NCI-H1092 treated with DMSO at 0.1 percent for 48 hours (cell line): ENCODE results near the gene CTNNBL1.

Experiments used
- DNase-seq: peaks from one replicate; lab custom pipeline; 2025; lab: John Stamatoyannopoulos, UW

The CTNNBL1 gene

DNA sequence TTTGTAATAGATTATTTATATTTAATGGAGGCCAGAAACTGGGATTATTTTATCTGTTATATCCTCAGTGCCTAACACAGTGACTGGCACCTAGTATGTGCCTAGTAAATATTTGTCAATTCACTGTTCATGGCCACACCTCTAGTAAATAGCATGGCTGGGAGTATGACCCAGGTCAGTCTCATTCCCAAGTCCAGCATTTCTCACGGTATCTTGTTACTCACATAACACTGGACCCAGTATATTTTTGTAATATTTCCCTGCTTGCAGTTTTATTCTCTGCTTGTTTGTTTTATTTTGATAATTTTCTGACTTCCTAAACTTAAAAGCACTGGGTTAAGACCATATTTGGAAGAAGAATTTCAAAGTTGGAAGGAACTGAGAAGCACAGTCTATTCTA lies 47.7 kb downstream of the CTNNBL1 start:
- no peak for DNase-seq

DNA sequence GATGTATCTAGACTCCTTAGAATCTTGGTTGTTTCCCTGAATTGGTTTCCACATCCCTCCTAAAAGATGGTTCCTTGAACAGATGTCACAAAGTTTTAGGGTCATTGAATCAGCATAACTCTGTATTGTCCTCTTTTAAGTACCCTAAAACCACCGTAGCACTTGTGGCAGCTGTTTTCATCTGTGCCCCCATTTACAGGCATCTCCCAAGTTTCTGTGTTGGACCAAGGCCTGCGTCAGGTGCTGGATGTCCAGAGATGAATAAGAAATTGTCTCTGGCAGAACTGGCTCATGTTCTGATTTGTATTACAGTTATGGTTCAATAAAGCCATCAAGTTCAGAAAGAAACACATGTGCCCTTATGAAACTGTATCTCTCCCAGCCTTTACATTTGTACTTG lies 48.3 kb downstream of the CTNNBL1 start:
- no peak for DNase-seq

DNA sequence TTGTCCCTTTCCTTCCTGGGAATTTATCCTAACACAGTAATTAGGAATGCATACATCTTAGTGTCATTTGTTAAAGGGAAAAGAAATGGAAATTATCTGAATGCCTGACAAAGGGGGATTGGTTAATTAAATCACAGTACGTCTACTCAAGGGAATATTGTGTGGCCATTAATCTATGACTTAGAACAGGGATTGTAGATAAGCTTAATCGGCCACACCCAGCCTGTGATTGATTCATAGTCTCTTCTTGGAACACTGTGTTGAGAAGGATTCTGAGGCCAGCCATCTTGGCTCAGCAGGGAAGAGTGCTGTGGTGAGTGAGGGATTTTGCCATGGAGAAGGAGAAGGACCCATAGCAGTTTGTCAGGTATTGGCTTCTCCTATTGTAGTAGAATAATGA lies 50.5 kb downstream of the CTNNBL1 start:
- no peak for DNase-seq

DNA sequence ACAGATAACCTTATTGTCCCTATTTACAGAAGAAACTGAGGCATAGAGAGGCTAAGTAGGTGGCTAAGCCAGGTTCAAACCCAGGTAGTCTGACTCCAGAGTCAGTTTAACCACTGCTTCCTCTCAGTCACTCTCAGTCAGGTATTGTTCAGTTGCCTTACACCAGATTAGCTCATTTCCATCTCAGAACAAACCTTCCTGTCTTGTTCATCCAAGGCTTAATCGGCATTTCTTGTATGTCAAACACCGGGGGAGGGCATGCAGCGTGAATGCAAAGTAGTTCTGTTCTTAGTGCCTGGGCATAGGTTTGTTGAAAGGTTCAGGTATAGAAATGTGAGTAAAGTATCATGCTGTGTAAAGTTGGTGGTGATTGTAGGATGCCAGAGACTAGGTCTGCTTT lies 51.7 kb downstream of the CTNNBL1 start:
- DNase-seq: no peak

DNA sequence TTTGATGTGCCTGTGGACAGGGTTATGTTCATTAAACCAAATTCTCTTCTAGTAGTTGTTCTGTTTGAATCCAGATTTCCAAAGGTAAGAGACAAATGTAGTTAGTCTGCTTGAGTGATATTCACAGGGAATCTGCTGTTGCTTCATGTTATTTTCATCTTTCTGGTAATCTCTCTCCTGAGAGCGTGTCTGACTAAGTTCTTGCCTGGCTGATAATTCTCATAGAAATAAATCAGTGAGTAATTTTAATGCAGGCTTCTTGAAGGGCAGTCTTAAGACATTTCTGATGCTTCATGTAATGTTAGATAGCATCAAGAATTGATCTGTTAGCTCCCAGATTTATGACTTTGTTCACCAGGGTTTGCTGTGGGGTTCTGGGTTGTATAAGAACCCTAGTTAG lies 54.2 kb downstream of the CTNNBL1 start:
- no peak for DNase-seq

DNA sequence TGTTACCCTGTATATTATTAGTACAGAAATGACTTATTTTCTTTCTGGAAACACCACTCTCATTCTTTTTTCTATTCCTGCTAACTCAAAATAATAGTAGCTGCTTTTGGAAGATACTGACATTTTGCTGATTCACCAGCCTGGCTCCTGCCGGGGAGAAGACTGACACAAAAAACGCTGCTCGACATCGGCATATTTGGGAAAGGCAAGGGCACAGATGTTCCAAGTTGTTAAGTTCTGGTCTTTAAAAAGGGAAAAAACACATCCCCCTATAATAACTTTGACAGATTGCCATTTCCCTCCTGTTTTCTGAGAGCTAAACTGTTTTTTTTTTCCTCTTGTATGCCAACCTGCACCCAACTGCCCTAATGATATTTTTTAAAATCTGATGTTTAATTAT lies 55.4 kb downstream of the CTNNBL1 start:
- no peak for DNase-seq

DNA sequence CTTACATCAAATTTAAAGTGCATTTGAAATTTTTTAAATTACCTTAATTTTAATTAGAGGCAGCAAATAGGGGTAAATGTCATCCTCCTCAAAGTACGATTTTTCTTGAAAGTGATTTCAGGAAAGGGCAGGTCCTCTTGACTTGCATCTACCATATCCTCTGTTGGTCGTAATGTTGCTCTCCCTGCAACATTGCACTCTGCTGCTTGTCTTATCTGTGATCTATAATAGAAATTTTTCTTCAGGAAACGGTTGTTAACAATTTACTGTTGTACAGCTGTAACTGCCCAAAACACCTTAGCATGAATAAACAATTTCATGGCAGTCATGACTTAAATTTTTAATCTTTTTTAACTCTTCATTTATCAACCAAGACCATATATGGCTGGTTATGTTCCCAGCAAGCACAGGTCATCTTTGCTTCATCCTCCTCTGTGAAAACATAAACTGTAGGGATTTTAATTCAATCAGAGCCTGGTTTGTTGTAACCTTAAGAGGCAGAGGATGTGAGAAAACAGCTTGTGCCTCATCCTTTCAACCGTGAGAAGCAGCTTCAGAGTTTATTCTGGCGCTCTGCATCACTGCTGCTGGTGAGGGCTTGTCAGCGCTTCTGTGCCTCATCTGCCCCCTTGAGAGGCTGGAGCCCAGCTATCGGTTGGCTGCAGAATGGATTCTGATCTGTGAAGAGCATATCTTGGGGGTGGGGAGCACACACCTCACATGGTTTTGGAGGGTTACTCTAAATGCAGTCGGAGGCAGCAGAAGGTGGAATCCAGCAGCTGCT lies 56.0 kb downstream of the CTNNBL1 start:
- DNase-seq: no peak

DNA sequence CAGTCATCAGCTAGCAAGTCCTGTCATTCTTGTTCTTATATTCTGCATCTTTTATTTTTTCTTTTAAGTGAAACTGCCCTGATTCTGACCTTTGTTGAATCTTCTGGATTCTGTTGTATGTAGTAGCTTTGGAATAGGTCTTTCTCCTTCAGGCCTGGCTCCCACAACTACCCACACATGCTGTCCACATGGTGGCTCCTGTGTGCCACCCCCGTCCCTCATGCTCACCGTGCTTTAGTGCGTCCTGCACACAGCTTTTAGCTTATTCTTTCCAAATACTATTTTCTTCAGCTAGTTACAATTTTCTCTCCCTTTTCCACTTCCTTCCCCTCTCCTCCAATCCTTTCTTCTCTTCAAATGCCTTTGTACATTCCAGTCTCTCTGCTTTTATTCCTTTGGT lies 61.8 kb downstream of the CTNNBL1 start:
- DNase-seq: peak; percentile 13

DNA sequence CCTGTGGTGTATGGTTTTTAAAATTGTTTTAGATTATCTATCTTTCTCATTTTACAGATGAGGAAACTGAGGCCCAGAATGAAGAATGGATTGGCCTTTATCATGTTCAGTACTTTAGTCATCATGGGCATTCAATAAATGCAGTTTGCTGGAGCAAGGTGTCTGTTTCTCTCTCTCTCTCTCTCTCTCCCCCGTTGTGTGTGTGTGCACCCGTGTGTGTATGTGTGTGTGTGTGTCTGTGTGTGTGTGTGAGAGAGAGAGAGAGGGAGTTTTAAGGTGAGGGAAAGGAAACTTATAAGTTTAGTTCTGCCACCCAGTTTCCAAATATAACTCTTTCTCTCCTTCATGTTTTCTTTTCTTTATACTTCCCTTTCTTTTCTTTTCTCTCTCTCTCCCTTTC lies 62.4 kb downstream of the CTNNBL1 start:
- no peak for DNase-seq

DNA sequence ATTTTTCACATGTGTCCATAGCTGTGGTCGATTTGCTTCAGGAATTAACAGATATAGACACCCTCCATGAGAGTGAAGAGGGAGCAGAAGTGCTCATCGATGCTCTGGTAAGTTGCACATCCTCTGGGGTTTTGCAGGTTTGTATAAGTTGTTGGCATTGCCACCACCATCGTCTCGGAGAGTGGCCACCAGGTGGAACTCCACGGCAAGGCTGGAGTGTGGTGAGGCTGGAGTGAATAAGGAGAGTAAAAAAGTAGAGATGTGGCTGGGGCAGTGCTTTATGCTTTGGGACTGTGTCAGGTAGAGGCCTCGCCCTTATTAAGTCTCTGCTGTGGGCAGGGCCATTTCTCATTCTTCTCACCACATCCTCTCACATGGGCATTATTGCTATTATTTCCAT lies 63.7 kb downstream of the CTNNBL1 start:
- DNase-seq: peak; percentile 11

DNA sequence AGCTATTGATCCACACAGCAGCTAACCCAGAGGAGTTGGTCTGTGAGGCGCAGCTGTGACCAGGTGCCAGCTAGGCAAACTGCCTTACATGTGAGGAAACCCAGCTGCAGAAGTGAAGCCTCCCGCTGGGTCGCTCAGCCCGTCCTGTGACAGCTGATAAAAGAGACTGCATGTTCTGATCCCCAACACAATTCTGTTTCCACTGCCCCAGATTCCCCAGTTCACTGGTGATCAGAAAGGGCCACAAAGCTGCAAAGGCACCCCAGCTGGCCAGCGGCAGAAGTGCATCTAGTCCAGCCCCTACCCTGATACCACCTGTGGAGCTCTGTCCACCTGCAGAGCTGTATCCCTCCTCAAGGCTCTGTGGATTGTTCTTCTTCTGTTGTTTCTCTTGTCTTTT lies 64.5 kb downstream of the CTNNBL1 start:
- DNase-seq: no peak

DNA sequence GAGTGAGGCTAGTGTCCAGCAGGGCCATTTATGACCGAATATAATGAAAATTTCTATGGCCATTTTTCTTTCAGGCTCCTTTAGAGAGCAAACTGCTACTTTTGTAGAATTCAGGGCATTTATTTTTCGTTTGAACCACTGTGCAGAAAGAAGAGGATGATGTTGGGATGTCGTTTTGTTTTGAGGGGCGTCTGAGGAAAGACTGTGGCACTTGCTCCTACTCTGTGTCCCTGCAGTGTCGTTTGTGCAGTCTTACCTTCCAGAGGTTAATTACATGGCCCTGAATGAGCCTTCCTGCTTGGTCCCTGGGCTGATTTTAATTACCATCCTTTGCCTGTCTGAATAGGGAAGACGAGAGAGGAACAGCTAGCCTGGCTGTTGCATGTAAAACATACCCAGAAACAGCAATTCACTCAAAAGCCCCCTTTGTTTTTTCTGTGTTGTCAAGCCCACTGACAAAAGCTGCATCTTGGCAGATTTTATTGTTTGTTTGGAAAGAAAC lies 65.3 kb downstream of the CTNNBL1 start:
- DNase-seq: no peak

DNA sequence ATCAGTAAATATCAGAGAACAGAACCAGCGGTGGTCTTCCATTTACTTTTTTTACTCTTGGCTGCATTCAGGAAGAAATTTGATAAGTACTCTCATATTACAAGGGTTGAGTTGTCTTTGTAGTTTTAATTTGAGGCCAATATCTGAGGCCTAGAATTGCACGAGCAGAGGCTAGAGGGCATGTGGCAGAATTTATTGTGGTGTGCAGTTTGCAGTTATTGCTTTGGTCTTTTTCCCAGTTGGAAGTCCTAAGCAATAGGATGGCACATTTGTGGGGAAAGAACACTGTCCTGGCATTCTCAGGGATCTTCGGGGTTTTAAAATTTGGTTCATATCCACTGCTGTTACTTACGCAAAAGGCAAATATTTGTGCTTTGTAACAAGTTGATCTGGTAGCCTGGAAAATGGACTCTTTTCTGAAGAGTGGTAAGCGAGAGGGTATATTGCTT lies 66.0 kb downstream of the CTNNBL1 start:
- no peak for DNase-seq

DNA sequence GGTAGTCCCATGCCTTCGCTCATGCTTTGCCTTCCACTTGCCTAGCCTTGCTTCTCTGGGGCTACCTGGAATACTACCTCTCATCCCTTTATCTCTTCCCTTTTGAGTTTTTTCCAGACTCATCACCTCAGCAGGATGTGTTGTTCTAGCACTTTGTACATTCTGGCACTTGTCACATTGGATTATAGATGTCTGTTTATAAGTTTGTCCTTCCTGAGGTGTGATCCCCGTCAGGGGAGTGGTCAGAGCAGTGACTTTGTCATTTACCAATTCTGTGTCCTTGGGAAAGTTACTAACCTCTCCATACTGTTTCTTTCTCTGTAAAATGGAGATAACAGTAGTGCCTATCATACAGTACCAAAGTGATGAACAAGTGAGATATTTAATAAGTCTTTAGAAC lies 66.5 kb downstream of the CTNNBL1 start:
- no peak for DNase-seq

DNA sequence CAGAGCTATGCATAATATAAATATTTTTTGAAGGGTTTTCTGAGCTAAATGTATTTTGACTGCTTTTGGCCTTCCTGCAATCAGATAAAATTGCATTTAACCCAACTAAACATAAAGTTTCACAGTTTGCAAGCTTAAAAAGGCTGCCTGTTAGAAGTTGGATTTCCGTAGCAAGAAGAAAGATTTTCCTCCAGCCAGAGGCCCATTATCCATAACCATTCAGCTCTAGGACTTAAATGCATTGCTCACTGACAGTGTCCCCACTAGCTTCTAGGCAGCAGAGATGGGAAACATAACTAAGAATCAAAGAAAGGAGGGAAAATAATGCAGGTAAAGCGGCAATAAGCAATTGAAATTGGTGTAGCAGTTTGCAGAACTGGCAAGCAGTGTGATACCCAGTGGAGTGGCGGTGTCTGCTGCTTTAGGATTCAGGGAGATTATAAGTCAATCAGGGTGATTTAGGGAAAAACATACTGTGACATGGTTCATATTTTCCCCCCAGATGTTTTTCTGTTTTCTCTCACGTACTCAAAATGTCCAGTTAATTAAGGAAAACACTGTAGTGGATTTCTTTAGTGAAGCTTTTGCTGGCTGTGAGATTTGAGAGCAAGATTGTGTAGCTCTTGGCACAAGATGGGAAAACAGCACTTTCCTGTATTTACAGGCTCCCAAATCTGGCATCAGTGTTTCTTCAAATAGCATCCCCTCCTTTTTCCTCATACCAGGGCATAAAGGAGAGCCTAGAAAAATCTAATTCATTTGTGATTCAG lies 69.1 kb downstream of the CTNNBL1 start:
- DNase-seq: no peak

DNA sequence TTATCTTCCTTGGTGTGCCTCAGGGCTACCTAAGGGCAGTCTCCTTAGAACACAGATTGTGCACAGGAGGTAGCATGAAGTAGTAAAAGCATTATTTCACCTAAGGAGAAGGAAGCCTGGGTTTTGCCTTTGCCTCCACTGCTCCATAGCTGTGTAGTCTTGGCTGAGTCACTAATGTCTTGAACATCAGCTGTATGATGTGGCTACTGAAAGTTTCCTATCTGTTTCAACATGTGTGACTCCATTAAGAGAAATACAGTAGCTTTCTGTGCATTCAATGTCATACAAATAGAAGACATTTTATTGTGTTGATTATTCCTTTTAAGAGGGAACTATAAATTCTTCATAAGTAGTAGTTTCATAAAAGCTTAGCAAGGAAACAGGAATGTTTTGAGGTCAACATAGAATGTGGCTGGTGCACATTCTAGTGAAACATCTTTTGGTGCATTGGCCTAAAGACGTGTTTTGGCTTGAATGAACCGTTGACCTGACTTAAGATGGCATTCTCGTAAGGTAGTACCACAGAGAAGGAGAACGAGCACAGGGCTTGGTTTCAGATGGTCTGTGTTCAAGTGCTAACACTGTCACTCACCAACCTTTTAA lies 70.6 kb downstream of the CTNNBL1 start:
- no peak for DNase-seq

DNA sequence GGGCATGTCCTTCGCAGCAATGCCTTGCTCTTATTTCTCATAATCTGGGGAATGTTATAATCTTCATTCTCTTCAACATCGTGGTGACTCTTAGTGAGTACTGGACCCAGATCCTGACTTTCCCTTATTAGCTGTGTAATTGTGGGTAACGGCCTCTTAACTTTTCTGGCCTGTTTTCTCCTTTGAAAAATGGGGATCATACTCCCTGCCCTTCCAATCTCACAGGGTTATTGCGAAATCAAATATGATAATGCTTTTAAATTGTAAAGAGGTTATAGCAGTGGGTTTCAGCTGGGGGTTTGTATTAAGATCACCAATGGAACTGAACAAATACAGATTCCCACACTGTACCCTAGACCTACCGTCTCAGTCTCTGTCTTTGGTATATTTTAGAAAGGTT lies 77.1 kb downstream of the CTNNBL1 start:
- DNase-seq: no peak

DNA sequence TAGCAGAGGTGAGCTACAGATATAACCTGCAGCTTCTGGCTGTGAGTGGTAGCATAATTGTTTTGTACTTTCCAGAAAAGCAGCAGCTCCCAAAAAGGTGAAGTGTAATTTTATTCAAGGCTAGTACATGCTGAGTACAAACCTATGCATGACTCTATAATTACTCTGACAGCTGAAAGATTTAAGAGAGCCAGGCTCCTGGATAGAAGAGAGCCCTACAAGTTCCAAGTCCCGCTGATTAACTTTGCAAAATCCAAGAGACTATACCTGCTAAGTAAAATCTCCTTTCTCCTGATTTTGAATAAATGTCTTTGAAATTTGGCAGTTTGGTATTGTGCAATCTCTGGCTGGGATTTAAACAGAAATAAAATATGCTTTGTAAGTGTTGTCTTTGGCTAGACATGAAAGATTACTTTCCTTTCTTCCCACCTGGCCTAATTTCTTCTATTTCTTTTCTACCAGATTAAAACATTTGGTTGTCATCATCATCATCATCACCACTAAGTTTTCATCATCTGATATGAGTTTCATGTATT lies 79.5 kb downstream of the CTNNBL1 start:
- DNase-seq: no peak

DNA sequence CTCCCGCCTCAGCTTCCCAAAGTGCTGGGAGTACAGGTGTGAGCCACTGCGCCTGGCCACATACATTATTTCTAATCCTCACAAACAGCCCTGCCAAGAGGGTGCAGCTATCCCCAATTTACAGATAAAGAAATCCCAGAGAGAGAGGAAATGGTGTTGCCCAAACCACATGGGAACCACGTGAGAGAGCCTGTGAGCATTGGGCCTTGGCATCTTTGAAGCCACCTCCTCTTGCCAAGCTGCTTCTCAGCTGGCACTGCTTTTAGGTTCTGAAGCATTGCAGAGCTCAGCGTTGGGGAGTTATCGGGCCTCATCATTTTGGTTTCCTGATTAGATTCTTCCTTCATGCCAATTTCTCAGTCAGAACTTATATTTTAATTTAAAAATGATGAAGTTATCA lies 80.3 kb downstream of the CTNNBL1 start:
- DNase-seq: no peak

DNA sequence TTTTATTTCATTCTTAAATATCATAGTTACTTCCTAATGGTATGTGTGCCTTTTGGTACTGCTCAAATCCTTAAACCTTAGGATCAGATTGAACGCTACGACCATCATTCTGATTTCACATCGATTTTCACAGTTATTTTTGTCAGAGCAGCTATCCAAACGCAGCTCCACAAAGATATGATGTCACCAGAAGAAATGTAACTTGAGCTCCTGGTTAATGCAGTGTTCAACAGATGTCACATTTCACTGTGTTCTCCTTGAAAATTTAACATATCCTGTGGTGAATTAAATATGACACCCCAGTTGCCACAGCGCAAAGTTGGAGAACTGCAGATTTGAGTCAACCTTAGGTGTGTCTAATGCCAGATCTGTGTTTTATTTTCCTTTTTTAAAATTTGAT lies 81.4 kb downstream of the CTNNBL1 start:
- DNase-seq: no peak

DNA sequence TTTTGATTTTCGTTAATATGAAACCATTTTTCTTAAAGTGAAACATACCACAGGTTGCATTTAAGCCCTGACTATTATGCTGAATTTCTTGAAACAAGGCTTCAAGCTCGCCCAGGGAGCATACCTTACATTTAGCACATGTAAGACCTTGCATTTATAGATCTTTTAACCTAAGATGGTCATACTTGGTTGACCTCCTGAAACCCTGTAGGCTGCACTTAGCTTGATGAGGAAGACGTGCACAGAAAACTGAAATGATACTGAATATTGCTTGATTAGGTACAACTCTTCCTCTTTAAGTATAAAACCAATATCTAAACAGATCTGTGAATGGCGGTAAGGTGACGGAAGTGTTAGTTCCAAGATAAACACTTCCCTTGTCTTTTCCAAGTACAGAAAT lies 82.2 kb downstream of the CTNNBL1 start:
- DNase-seq: no peak

DNA sequence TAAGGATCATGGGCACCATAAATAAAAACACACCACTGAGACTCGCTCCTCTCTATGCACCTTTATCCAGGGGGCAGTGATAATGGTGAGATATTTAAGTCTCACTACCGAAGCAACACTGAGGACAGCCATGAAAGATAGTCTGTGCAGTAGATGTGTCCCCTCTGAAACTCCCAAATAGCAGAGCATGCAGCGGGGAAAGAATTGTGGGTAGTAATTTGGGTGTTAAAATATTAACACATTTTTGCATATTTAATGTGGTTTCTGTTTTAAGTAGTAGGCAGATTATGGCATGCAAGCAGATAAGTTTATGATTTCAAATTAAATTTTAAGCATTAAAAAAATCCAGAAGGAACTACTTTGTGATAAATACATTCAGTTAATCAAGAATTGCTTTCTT lies 82.7 kb downstream of the CTNNBL1 start:
- DNase-seq: no peak
